Measurements from ENCODE around the gene SH3BP1.

GRCh38 chr22:37604875-37605274 is 34.6 kb upstream of the SH3BP1 start:
- no peak for TF ChIP-seq CTCF (IDR thresholded peaks at IDR 0.05)
- TF ChIP-seq POLR2A (IDR thresholded peaks at IDR 0.05), result no peak

Measured in uterus (tissue), 2 donors.